HG03432 (cell line): ENCODE measurements around the gene NFIB.

Experiments
- ATAC-seq: cut with Tn5 transposase; IDR thresholded peaks from one replicate; pipeline ENCODE4 v1.9.1; 2021; ENCODE audit warnings: mild to moderate bottlenecking, moderate library complexity; ENCODE audit not compliant: unreplicated experiment

The NFIB gene

DNA sequence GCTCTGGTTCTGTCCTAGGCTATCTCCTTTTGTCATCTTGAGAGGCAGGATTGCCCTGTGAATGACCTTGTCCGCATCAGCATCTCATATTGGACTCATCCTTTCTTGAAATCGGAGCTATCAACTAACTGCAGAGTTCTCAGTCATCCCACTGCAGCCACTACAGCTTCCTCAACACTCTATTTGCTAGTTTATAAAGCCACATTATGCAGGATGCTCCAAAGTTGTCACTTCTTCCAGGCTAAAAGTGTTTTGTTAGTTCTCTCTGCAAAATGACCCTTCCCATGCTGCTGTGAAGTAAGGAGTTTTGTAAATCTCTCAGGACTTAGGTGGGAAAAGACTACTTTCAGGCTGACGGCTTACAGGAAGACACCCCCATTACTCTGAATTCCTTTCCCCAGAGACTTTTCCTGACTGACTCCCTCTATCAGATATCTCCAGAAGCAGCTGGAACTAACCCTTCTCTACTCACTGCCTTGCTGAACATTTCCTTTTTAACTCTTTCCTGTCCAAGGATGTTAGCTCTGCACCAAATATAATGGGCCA lies 257.6 kb downstream of the NFIB start:
- ATAC-seq: no peak

DNA sequence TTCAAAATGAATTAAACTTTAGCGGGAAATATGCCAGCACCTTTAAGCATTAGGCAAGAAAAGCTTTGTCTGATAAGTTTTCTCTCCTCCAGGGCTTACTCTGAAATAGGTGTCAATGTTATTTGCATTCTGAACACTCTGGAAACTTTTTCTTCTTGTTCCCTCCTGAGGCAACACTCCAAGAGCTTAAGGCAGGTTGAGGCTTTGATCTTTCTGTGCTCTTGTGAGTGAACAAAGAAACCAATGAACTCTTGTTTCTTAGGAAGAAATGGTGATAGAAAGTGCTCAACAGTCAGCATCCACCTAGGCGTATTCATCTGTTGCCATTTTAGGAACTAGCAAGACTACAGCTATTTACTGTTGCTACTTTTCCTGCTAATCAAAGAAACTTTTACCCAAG lies 259.8 kb downstream of the NFIB start:
- ATAC-seq: no peak

GRCh38 chr9:14052359-14052758 lies 261.6 kb downstream of the NFIB start:
- ATAC-seq: no peak

GRCh38 chr9:14051419-14051818 lies 262.5 kb downstream of the NFIB start:
- no peak for ATAC-seq

DNA sequence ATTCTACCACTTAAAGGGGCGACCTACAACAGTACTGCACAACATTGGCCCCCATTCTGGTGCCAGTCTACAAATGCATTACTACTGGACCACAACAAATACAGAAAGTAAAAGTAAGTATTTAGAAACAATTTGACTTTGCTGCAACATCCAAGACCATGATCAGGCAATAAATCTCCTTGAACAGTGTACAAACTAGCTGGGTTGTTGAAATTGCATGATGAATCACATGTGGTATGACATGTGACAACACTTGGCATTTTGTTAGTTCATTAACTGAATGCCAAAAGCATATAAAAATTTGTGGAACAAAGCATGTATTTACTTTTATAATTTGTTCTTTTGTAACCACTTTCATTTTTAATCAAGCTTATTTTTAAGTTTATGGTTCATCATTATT lies 270.5 kb downstream of the NFIB start:
- no peak for ATAC-seq

DNA sequence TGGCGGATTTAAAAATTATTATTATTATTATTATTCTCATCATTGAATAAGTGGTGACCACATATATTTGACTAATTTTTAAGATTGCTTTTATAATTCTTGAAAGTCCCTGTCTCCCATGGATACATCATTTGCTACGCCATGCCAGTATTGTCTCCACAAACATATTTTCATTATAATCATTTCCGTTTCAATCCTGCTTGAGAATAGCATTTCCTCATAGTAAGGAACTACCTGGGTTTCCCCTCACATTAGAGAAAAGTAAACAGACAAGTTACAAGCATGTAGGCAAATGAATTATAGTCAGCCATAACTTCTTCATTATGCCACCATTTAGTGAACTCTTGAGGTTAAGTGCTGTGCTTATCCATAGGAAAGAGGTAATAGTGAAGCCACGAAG lies 276.6 kb downstream of the NFIB start:
- ATAC-seq: no peak

DNA sequence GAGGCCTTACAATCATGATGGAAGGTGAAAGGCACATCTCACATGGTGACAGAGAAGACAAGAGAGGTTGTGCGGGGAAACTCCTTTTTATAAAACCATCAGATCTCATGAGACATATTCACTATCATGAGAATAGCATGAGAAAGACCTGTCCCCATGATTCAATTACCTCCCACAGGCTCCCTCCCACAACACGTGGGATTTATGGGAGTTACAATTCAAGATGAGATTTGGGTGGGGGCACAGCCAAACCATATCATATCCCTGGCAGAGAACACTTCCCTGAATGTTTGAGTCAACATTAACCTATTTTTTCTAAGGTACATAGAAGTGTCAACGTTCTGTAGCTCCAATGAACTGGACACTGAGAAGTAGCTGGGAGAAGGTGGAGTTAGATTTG lies 280.9 kb downstream of the NFIB start:
- ATAC-seq: no peak
